ENCODE data around the gene DIPK1C. TPM values are rescaled to one million over a fixed set of nuclear protein-coding genes. Genes with fewer than 3 reads are reported as not detected.

Gene DIPK1C
- total and polyA plus RNA-seq, 10 of the 15 experiments (the other 5 are each of a cell fraction or from before 2014, with no cell fraction given): not detected

GRCh38 chr18:74497324-74497676 is 40.2 kb upstream of the DIPK1C start (continued):
- TF ChIP-seq ZNF687 (IDR thresholded peaks at IDR 0.05) (no peak), HDGF (IDR thresholded peaks at IDR 0.05) (no peak), NRF1 (conservative IDR thresholded peaks at IDR 0.05; ENCODE audit: low read depth, low read length) (no peak), MXI1 (IDR thresholded peaks at IDR 0.05; ENCODE audit: low read depth, low read length) (no peak), EGR1 (IDR thresholded peaks at IDR 0.05; ENCODE audit: borderline replicate concordance in 1 of 2, low read depth in 2 of 2, low read length in 2 of 2) (no peak)

DNA sequence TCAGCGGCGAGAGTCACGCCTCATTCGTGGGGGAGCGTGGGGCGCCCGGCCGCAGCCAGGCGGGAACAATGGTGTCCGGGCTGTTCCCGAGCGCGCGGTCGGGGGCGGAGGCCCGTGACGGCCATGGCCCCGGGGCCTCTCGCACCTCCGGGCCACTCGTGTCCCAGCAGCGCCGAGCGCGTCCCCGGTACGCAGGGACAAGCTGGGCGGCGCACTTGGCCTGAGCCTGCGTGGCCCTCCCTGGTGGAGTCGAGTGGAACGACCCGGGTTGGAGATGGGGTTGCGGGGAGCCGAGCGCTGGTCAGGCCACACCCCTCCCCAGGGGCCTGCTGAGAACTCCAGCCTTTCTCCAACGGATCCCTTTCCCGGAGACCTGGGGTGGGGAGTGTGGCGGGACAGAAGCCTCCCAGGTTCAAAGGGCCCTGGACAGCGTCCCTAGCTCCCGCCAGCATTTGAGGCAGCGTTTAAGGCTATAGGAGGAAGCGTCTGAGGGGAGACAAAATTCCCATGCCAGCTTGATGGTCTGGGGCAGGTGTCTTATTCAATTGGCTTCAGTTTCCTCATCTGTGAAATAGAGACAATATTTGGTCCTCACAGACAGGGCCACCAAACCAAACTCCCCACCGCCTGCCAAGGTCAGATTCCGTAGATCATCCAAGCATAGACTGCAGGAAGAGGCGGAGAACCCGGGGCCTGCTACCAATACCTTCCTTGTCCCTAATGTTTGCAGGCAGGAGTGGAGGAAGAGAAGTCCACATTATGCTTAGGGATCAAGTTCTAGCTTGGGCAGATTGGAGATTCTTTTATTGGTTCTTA is 39.6 kb upstream of the DIPK1C start:
- H4K20me1 ChIP-seq (ENCODE audit: control insufficient read depth, insufficient read depth): no peaks in the 10 kb centered on the region
- no peak for FAIRE-seq
- in situ Hi-C loops (cut with MboI) (loop anchor here (5.0 kb wide), 3 partner anchors 101 to 299 kb away; partner anchors contain the start of gene ZNF407), intact Hi-C loops (cut with micrococcal nuclease; ENCODE audit: unreplicated experiment) (loop anchor here (1.0 to 10.0 kb wide), 5 partner anchors 101 to 1998 kb away; partner anchors contain the start of genes CYB5A, FBXO15, PTGR3 and TIMM21)
- CTCF ChIA-PET: interaction anchor here (0.6 to 5.9 kb wide), 5 partner anchors 55 to 528 kb away, joined by 3 to 92 read pairs (median 3); partner anchors contain the start of gene CYB5A
- under 1% methylated on average over 43 of the region's 48 CpGs for WGBS (ENCODE audit: insufficient coverage, insufficient replicate concordance, low lambda C conversion rate, missing lambda C conversion rate)
- H3K4me3 ChIP-seq: peak overlapping the region; percentile 80
- peaks cover 0 to 3% of the 10 kb centered on the region in 2 experiments; a peak in 1 of 4 replicates for H3K36me3 ChIP-seq (ENCODE audit: control insufficient read depth in 2 of 2, insufficient read depth in 2 of 2, low read length in 1 of 2)
- DNase-seq (ENCODE audit: low read depth, low spot score): no peak
- SMC1A ChIA-PET (ENCODE audit: uncharacterized antibody, unreplicated experiment): interaction anchor here (1.0 to 1.9 kb wide), 3 partner anchors 55 to 141 kb away, joined by 3 to 9 read pairs (median 3); no protein-coding TSS in a partner anchor
- peak overlapping the region; percentile 88 for H2AFZ ChIP-seq (ENCODE audit: control insufficient read depth, low read depth, low read length)
- peak; percentile 64 for ATAC-seq
- H3K4me1 ChIP-seq (ENCODE audit: control insufficient read depth, insufficient read depth, low read length): peaks cover 18% of the 10 kb centered on the region
- no peaks in the 10 kb centered on the region for H3K9me3 ChIP-seq (replicated peaks; ENCODE audit: control insufficient read depth, insufficient read depth, low read length)
- peak overlapping the region; percentile 98 for H3K4me2 ChIP-seq (ENCODE audit: control insufficient read depth, insufficient read depth)
- peak overlapping the region; percentile 76 for H3K27ac ChIP-seq (ENCODE audit: control insufficient read depth, insufficient read depth)
- peak overlapping the region; percentile 83 for H3K9ac ChIP-seq (ENCODE audit: control insufficient read depth, insufficient read depth, low read length)
- BruUV-seq (replicated peaks): TSS peak; percentile 30
- H3K27me3 ChIP-seq (replicated peaks in 1 of 2; ENCODE audit: control insufficient read depth in 2 of 2, insufficient read depth in 2 of 2, low read length in 1 of 2): no peaks in the 10 kb centered on the region
- H3K79me2 ChIP-seq (ENCODE audit: control insufficient read depth, insufficient read depth, low read length): peaks cover 52% of the 10 kb centered on the region
- POLR2A ChIA-PET: interaction anchor here (0.6 to 1.4 kb wide), 5 partner anchors 13 to 142 kb away, joined by 3 to 4 read pairs (median 3); no protein-coding TSS in a partner anchor
- RAD21 ChIA-PET (ENCODE audit: unreplicated experiment): interaction anchor here (1.0 to 1.2 kb wide), 3 partner anchors 12 to 344 kb away, joined by 3 to 10 read pairs (median 3); no protein-coding TSS in a partner anchor
- TF ChIP-seq SMARCA5 (IDR thresholded peaks at IDR 0.05) (peak; percentile 41; the same call in 1 of the 2 replicates), NR2F1 (conservative IDR thresholded peaks at IDR 0.05) (peak; percentile 14; the same call in 1 of the 2 replicates)
- TF ChIP-seq, protein P1, sequence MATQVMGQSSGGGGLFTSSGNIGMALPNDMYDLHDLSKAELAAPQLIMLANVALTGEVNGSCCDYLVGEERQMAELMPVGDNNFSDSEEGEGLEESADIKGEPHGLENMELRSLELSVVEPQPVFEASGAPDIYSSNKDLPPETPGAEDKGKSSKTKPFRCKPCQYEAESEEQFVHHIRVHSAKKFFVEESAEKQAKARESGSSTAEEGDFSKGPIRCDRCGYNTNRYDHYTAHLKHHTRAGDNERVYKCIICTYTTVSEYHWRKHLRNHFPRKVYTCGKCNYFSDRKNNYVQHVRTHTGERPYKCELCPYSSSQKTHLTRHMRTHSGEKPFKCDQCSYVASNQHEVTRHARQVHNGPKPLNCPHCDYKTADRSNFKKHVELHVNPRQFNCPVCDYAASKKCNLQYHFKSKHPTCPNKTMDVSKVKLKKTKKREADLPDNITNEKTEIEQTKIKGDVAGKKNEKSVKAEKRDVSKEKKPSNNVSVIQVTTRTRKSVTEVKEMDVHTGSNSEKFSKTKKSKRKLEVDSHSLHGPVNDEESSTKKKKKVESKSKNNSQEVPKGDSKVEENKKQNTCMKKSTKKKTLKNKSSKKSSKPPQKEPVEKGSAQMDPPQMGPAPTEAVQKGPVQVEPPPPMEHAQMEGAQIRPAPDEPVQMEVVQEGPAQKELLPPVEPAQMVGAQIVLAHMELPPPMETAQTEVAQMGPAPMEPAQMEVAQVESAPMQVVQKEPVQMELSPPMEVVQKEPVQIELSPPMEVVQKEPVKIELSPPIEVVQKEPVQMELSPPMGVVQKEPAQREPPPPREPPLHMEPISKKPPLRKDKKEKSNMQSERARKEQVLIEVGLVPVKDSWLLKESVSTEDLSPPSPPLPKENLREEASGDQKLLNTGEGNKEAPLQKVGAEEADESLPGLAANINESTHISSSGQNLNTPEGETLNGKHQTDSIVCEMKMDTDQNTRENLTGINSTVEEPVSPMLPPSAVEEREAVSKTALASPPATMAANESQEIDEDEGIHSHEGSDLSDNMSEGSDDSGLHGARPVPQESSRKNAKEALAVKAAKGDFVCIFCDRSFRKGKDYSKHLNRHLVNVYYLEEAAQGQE (IDR thresholded peaks at IDR 0.05; ENCODE audit: low read depth, low read length): no peak
